Ishikawa (cell line): ENCODE results near the gene SDR42E2.

Source experiments
- CEBPB ChIP-seq: IDR thresholded peaks from 2 replicates; pipeline ENCODE4 v1.6.1; 2012
- CREB1 ChIP-seq: IDR thresholded peaks from 2 replicates; pipeline ENCODE4 v1.6.1; 2012; ENCODE audit warnings: low read depth
- EGR1 ChIP-seq: IDR thresholded peaks from 2 replicates; pipeline ENCODE4 v1.6.1; 2012
- EP300 ChIP-seq: IDR thresholded peaks from 2 replicates; pipeline ENCODE4 v1.6.1; 2012; ENCODE audit warnings: borderline replicate concordance
- FOXM1 ChIP-seq: IDR thresholded peaks from 2 replicates; pipeline ENCODE4 v1.6.1; 2012; ENCODE audit warnings: low read depth, borderline replicate concordance
- MAX ChIP-seq: IDR thresholded peaks from 2 replicates; pipeline ENCODE4 v1.6.1; 2012
- NFIC ChIP-seq: IDR thresholded peaks from 2 replicates; pipeline ENCODE4 v1.6.1; 2012
- RAD21 ChIP-seq: IDR thresholded peaks from 2 replicates; pipeline ENCODE4 v1.6.1; 2012; ENCODE audit warnings: low read depth
- REST ChIP-seq: IDR thresholded peaks from 2 replicates; pipeline ENCODE4 v1.6.1; 2012; ENCODE audit warnings: low read depth, mild to moderate bottlenecking
- TAF1 ChIP-seq: IDR thresholded peaks from 2 replicates; pipeline ENCODE4 v1.6.1; 2012; ENCODE audit warnings: low read depth, mild to moderate bottlenecking
- TCF12 ChIP-seq: IDR thresholded peaks from 2 replicates; pipeline ENCODE4 v1.6.1; 2012; ENCODE audit warnings: low read depth
- TEAD4 ChIP-seq: IDR thresholded peaks from 2 replicates; pipeline ENCODE4 v1.6.1; 2012
- YY1 ChIP-seq: IDR thresholded peaks from 2 replicates; pipeline ENCODE4 v1.6.1; 2012; ENCODE audit warnings: low read depth
- ZBTB7A ChIP-seq: IDR thresholded peaks from 2 replicates; pipeline ENCODE4 v1.6.1; 2012; ENCODE audit warnings: low read depth
- TF ChIP-seq, protein P1 (sequence below): IDR thresholded peaks from 2 replicates; pipeline ENCODE4 v1.6.1; 2012

The SDR42E2 gene

DNA sequence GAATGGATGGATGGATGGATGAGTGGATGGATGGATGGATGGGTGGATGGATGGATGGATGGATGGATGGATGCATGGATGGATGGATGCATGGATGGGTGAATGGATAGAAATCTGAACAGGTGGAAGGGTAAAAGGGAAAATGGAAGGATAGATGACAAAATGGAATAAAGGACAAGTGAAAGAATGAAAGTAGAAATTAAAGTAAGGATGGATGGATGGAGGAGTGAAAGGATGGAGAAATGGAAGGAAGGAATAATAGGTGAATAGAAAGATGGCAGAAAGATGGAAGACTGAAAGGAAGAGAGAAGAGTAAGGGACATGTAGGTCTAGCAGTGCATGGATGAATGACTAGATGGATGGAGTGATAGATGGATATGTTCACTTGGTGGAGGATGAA lies 40.1 kb upstream of the SDR42E2 start:
- TF ChIP-seq CREB1 (no peak), TEAD4 (no peak)

DNA sequence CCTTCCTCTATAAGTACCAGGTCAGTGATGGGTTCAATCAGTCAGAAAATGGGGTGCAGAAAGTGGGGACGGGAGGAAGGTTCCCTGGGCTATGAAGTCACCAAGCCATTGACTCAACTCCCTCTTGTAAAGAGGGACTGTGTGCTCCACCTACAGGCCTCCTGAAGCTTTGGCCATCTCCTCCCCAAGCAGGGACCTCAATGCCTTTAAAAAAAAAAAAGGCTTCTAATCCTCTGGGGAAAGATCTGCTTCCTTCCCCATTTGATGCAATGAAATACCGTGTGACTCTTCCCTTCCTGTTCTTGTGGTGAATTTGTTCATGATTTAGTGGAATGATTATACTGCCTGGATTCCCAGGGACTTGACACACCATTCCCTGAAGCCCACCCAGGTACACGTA lies 39.2 kb upstream of the SDR42E2 start:
- TF ChIP-seq RAD21 (peak; percentile 15; the same call in 1 of the 2 replicates), NFIC (no peak), ZBTB7A (no peak), TCF12 (no peak), TAF1 (no peak)

- TF ChIP-seq YY1 = no peak
- no peak for TF ChIP-seq EP300
- no peak for TF ChIP-seq TEAD4
- TF ChIP-seq, protein P1, sequence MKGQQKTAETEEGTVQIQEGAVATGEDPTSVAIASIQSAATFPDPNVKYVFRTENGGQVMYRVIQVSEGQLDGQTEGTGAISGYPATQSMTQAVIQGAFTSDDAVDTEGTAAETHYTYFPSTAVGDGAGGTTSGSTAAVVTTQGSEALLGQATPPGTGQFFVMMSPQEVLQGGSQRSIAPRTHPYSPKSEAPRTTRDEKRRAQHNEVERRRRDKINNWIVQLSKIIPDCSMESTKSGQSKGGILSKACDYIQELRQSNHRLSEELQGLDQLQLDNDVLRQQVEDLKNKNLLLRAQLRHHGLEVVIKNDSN = no peak
- no peak for TF ChIP-seq ZBTB7A
- TF ChIP-seq CEBPB = no peak
- TF ChIP-seq FOXM1 = no peak
- no peak for TF ChIP-seq CREB1
- no peak for TF ChIP-seq TCF12
- TF ChIP-seq MAX = no peak
- no peak for TF ChIP-seq EGR1
- no peak for TF ChIP-seq NFIC
- TF ChIP-seq RAD21 = no peak
- TF ChIP-seq TAF1 = no peak
- TF ChIP-seq REST = no peak
Observed at GRCh38 chr16:22123759-22124490, 38.4 kb upstream of the SDR42E2 start.

GRCh38 chr16:22124583-22125284 lies 37.6 kb upstream of the SDR42E2 start:
- TF ChIP-seq YY1 = no peak
- no peak for TF ChIP-seq NFIC
- no peak for TF ChIP-seq TAF1
- no peak for TF ChIP-seq TEAD4
- TF ChIP-seq EGR1 = no peak
- TF ChIP-seq TCF12 = no peak
- TF ChIP-seq CREB1 = no peak
- TF ChIP-seq FOXM1 = no peak
- no peak for TF ChIP-seq ZBTB7A
- TF ChIP-seq, protein P1 = no peak
- no peak for TF ChIP-seq MAX
- no peak for TF ChIP-seq EP300
- no peak for TF ChIP-seq REST
- TF ChIP-seq CEBPB = no peak
- no peak for TF ChIP-seq RAD21

DNA sequence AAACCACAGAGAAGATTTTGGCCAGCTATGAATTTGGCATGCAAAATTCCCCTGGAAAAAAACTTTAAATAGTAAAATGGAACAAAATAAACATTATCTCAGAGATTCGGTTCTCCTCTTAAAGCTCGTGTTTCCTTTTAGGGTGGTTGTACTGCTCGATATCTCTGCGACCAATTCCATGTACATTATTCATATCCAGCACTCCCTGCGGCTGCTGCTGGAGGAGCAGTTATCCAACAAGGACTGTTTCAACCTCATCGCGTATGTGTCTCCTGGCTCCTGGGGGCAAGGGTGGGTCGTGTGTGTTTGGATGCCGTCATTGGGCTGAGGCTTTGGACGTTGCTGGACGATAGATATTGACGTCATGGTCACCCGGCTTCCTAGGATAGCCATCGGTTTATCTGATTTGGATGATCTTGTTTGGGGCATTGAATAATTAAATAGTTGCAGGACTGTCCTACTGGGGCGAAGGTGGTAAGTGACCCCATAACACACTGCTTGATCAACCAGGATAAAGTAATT lies 36.2 kb upstream of the SDR42E2 start:
- no peak for TF ChIP-seq MAX

GRCh38 chr16:22130528-22130927 lies 31.8 kb upstream of the SDR42E2 start:
- TF ChIP-seq NFIC (no peak), FOXM1 (no peak), TAF1 (no peak), MAX (no peak), CREB1 (no peak), RAD21 (no peak), CEBPB (no peak), EP300 (no peak), EGR1 (no peak), YY1 (no peak), TEAD4 (no peak), REST (no peak), TCF12 (no peak), ZBTB7A (no peak)
- TF ChIP-seq, protein P1 = no peak
